C4-2B (cell line): ENCODE data around the gene OR4E2.

Source experiments
- H3K27ac ChIP-seq: fragments of 450-650 bp; 2 replicates; pipeline ENCODE4 v1.5.1; 2017
- CTCF ChIP-seq: fragments of 450-650 bp; conservative IDR thresholded peaks from 2 replicates; pipeline ENCODE4 v1.5.1; 2017; ENCODE audit warnings: mild to moderate bottlenecking
- ZFX ChIP-seq: fragments of 450-650 bp; IDR thresholded peaks from 2 replicates; pipeline ENCODE4 v1.6.1; 2017

Gene OR4E2

DNA sequence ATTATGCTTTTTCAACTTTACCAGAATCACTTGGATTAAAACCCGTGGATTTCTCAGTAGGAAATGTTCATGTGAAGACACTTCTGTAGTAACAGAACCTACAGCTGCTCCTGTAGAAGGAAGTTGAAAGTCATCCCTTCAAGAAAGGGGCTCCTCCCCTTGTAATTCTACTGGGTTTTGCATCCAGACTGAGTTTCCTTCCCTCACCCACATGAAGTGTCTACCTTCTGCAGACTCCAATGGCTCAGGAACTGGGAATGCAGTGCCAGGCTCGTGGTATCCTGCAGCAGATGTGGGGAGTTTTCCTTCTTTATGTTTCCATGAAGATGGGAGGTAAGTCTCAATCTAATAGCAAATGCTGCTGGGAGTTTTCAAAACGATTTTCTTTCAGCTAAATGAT lies 11.0 kb upstream of the OR4E2 start:
- no peak overlapping the region for H3K27ac ChIP-seq
- TF ChIP-seq ZFX = no peak
- no peak for TF ChIP-seq CTCF

DNA sequence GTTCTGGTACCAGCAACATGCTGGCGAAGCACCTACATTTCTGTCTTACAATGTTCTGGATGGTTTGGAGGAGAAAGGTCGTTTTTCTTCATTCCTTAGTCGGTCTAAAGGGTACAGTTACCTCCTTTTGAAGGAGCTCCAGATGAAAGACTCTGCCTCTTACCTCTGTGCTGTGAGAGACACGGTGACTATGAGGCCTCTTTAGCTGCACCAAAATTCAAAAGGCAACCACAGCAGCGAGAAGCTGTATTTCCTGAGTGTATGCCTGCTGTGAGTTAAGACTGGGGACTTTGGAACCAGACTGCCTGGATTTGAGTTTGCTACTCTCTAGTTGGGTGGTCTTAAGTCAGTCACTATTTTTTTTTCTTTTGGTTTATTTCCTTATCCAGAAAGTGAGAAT lies 10.2 kb upstream of the OR4E2 start:
- TF ChIP-seq CTCF (no peak), ZFX (no peak)
- H3K27ac ChIP-seq = no peak overlapping the region

DNA sequence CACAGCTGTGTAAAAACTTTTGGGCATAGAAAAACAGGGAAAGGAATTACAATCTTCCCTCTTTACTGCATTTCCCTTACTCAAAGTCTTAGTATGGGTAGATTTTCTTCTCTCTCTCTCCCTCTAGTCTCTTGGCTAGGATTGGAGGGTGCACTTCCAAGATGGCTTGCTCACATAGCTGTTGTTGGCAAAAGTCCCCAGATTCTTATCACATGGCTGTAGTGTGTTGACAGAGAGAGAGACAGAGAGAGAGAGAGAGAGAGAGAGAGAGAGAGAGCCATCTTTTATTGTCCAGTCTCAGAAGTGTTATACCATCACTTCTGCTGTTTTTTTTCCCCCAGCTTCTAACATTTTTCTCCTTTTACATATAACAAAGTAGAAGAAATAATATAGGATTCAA lies 6.3 kb upstream of the OR4E2 start:
- TF ChIP-seq ZFX = no peak
- TF ChIP-seq CTCF = no peak
- H3K27ac ChIP-seq = no peak overlapping the region

GRCh38 chr14:21652209-21652808 lies 1.3 kb upstream of the OR4E2 start:
- no peak overlapping the region for H3K27ac ChIP-seq
- TF ChIP-seq CTCF = no peak
- TF ChIP-seq ZFX = no peak

DNA sequence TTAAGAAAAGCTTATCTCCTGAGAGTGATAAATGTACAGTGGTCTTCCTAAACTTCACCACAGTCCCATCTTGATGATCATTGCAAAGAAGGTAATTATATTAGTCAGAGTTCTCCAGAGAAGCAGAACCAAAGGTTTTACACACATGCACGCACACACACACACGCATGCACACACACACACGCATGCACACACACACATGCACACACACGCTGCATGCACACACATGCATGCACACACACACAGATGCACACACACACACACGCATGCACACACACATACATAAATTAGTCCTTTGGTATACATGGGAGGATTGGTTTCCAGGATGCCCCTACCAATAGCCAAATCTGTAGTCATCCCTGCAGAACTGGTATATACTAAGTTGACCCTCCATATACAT lies 580 bp downstream of the OR4E2 start:
- no peak overlapping the region for H3K27ac ChIP-seq
- TF ChIP-seq CTCF = no peak
- no peak for TF ChIP-seq ZFX

DNA sequence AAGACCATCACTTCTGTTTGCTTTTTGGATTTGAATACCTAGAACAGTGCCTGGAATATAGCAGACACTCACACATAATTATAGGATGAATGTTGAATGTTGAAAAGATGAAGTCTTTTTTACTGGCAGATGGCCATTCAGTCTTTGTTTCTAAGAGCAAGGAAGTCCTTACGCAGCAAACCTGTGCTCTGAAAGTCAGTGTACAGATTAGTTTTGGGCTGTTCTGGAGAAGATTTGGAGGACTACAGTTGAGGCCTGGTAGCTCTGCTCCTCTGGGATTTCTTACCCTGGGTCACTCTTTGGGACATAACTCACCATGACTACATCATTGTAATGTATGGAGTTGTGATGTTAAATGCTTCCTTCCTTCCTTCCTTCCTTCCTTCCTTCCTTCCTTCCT lies 3.3 kb downstream of the OR4E2 start:
- H3K27ac ChIP-seq = no peak overlapping the region
- no peak for TF ChIP-seq CTCF
- no peak for TF ChIP-seq ZFX

- no peak overlapping the region for H3K27ac ChIP-seq
- TF ChIP-seq ZFX = no peak
- TF ChIP-seq CTCF = no peak
Measured at GRCh38 chr14:21668377-21668776, 14.7 kb downstream of the OR4E2 start.
